C4-2B (cell line): Measurements from ENCODE around the gene FAM81B.

Experiments
- H3K27ac ChIP-seq: fragments of 450-650 bp; 2 replicates; pipeline ENCODE4 v1.5.1; 2017
- CTCF ChIP-seq: fragments of 450-650 bp; conservative IDR thresholded peaks from 2 replicates; pipeline ENCODE4 v1.5.1; 2017; ENCODE audit warnings: mild to moderate bottlenecking
- ZFX ChIP-seq: fragments of 450-650 bp; IDR thresholded peaks from 2 replicates; pipeline ENCODE4 v1.6.1; 2017

The FAM81B gene

DNA sequence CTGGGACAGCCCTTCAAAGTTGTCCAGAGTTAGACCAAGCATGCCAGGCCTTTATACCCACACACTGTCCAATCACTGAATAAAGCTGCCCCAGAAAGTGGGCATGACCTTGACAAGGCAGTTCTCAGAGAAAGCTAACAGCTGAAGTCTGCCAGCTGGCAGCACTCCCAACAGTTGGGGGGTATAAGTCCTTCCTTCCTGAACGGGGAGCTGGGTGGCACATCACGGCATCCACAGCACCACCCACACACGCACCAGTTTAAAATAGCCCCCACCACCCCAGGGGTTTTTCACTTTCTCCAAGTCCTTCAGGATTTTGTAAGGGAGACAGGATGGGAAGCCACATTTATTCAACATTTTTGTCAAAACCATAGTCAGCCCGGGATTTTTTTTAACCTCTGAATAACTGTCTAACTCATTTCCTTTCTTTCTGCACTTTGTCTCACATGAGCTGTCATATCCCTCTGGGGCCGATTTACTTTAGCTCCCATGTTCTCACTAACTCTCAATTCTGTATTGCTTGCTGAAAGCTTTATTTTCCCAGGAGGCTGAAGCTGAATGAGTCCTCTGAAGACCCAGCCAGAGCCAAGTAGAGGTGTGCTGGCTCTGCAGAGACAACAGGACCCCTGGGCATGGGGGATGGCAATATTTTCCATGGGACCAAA lies 15.4 kb downstream of the FAM81B start:
- H3K27ac ChIP-seq = no peak overlapping the region
- TF ChIP-seq ZFX (no peak), CTCF (no peak)

DNA sequence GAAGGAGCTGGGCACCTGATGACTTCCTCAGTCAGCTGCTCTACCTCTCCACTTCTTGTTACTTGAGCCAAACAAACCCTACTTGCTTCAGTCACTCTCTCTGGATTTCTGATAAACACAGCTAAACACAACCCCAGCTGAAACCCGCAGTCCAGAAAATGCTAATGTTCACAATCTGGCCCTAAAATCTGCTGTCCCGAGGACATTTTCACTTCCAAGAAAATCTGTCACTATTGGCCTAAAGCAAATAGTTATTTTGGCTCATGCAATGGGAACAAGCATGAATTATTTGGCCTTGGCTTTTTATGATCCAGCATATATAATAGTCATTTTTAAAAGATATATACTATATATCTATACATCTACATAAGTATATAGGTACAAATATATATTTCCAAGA lies 19.1 kb downstream of the FAM81B start:
- TF ChIP-seq CTCF (no peak), ZFX (no peak)
- H3K27ac ChIP-seq = peak overlapping the region; percentile 36; the same call in 1 of the 2 replicates

GRCh38 chr5:95411474-95411873 lies 20.3 kb downstream of the FAM81B start:
- no peak overlapping the region for H3K27ac ChIP-seq
- TF ChIP-seq CTCF = no peak
- no peak for TF ChIP-seq ZFX

DNA sequence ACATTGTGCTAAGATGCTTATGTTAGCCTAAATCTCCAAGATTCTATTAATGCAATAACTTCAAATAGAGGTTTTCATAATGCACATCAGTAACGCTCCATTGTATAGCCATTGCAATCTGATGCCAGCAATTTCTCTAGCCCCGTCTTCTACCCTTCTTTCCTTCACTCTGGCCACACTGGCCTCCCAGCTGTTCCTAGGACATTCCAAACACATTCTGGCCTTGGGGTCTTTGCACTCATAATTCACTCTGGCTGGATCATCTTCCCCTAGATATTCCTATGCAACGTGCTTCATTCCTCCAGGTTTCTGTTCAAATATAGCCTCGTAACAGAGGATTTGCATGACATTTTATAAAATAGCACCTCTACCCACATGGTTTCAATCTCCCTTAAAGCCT lies 23.3 kb downstream of the FAM81B start:
- TF ChIP-seq ZFX (no peak), CTCF (no peak)
- H3K27ac ChIP-seq = no peak overlapping the region

DNA sequence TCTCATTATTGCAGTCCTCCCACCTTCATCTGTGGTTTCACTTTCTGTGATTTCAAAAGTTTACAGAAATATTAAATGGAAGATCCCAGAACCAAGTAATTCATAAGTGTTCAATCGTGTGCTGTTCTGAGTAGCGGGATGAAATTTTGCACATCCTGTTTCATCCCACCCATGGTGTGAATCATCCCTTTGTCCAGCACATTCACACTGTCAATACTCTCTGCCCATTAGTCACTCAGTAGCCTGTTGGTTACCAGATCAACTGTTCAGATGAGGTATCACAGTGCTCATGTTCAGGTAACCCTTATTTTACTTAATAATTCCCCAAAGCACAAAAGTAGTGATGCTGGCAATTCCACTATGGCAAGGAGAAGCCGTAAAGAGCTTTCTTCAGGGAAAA lies 26.8 kb downstream of the FAM81B start:
- TF ChIP-seq CTCF (no peak), ZFX (no peak)
- H3K27ac ChIP-seq = no peak overlapping the region

- no peak overlapping the region for H3K27ac ChIP-seq
- TF ChIP-seq CTCF = no peak
- no peak for TF ChIP-seq ZFX
Measured at GRCh38 chr5:95422838-95423237, 31.7 kb downstream of the FAM81B start.

DNA sequence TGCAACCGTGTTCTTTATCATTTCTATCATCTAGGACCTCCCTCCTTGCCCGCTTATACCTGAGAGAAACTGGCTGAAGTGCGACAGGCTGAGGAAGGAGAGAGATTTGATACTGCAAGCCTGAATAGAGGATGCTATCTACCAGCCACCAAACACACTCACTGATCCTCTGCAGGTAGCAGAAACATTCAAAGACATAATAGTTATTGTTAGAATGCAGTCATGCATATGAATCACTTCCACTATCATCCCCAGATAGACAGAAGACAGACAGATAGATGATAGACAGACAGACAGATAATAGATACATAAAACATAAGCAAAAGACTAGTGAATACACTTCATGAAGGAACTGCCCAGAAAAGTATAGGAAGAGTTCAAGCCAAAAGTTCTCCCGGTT lies 32.9 kb downstream of the FAM81B start:
- H3K27ac ChIP-seq = no peak overlapping the region
- no peak for TF ChIP-seq CTCF
